HG02798 (cell line): Measurements from ENCODE around the gene HOXD12.

Experiments used
- ATAC-seq: cut with Tn5 transposase; IDR thresholded peaks from one replicate; pipeline ENCODE4 v1.9.1; 2021; ENCODE audit warnings: mild to moderate bottlenecking; ENCODE audit not compliant: unreplicated experiment, poor library complexity

The HOXD12 gene

DNA sequence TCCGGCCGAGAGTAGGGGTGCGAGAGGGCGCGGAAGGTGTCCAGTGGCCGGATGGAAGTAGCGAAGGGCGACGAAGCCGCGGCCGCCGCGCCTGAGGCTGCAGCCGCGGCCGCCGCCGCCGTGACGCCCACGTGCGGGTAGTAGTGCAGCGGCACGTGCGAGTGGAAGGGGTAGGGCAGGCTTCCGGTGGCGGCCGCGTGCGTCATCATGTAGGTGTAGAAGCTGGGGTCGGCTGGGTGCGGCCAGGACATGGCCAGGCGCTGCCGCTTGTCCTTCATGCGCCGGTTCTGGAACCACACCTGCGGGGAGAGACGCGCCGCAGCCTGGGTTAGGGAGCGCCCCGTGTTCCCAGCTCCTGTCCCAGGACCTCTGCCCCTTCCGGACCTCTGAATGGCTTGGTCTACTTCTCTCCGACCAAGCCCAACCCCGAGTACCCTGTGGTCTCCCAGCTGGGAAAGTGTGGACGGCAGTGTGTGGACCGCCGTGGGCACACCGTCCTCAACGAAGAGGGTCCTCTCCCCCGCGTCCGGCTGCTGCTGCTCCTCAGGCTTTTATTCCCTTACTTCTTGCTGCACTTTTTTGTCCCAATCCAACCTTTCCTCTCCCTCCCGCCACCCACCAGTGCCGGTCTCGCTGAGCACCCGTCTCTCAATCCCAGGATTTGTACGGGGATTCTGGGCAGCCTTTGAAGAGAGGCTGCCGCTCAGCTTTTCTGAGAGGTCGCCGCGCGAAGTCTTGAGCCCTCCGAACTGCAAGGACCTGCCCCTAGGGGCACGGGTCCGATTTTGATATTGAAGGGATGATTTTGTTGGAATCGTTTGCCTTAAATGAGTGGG lies 18.8 kb upstream of the HOXD12 start:
- ATAC-seq: no peak

DNA sequence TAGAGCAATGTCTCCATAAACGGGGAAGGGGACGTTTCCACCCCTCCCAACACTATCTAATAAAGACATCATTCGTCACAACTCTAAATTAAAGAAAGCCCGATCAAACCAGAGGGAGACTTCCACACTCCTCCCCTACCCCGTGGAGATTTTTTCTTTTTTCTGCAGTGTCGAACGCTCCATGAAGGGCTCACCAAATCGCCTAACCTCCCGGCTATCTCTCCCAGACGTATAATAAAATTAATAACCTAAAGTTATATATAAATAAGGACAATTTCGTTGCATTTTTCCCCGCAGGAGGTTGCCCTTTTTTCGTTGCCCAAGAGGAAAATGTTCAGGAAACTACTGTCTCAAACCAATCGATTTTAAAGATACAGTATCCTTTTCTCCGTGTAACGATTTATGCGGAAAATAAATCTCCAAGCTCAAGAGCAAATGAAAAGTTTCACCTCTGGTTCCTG lies 18.2 kb upstream of the HOXD12 start:
- ATAC-seq: no peak

- ATAC-seq: no peak
These were observed 17.6 kb upstream of the HOXD12 start for GRCh38 chr2:176081837-176082524.

DNA sequence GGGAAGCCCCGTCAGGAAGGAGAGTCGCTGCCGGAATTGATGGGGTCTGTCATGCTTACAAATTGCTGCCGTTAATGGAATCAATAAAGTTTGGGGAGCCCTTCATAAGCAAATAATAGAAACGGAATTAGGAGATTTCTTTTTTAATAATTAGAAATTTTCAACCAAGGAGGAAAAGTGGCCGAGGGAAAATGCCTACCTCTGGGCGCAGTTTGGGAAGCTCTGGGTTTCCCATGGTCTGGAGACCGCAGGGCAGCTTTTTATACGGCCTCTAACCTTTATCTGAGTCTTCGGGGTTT lies 17.1 kb upstream of the HOXD12 start:
- ATAC-seq: no peak

GRCh38 chr2:176082824-176083751 lies 16.5 kb upstream of the HOXD12 start:
- no peak for ATAC-seq

DNA sequence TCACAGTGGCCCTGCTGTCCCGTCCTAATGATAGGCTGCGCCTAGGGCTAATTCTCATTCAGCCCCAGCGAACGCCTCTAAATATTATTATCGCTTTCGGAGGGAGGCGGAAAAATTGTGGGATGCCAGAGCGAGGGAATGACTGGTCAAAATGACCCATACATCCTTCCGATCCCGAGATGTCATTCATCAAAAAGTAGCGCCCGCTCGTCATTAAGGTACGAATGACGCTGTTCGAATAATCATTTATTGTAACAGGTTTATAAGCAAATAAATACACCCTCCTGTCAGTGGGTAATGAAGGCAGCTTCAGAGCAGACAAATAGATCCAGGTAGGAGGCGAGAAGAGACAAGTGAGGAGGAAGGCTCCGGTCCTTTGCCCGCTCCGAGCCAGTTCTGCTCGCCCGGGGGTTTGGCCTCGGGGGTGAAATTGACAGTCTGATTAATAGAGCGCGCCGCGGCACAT lies 15.8 kb upstream of the HOXD12 start, which contains the start of gene EVX2:
Gene EVX2, minus strand, starts transcription at position 167 of the 466 bp plus-strand sequence. CDS start 186 bp downstream, outside the sequence.
- ATAC-seq: no peak

GRCh38 chr2:176084611-176085119 lies 14.9 kb upstream of the HOXD12 start:
- ATAC-seq: no peak

DNA sequence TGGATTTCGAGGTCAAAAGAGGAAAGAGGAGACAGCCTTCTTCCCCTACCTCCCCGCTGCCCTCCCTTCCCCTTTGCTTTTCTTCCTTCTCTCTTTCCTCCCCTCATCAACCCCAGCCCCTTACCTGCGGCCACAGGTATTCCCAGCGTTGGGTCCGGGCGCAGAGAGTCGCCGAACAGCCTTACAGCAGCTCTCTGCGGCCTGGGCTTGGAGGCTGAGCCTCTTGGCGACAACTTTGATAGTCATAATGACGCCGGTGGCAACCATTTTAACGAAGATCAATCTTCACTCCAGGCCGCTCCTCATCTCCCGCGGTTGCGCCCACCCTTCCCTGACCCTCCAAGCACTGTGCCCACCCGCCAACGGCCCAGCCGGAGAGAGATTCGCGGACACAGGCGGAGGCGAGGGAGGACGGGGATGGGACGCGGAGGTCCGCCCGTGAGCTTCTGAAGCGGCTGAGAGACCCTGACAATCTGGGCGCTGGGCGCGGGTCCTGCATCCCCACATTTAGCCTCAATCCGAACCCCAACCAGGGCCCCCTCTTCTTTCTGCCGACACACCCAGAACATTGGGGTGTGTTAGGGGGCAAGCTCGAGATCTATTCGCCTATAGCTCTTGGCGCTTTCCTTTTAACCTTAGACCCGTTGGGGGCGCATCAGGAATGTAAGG lies 14.3 kb upstream of the HOXD12 start:
- ATAC-seq: no peak

DNA sequence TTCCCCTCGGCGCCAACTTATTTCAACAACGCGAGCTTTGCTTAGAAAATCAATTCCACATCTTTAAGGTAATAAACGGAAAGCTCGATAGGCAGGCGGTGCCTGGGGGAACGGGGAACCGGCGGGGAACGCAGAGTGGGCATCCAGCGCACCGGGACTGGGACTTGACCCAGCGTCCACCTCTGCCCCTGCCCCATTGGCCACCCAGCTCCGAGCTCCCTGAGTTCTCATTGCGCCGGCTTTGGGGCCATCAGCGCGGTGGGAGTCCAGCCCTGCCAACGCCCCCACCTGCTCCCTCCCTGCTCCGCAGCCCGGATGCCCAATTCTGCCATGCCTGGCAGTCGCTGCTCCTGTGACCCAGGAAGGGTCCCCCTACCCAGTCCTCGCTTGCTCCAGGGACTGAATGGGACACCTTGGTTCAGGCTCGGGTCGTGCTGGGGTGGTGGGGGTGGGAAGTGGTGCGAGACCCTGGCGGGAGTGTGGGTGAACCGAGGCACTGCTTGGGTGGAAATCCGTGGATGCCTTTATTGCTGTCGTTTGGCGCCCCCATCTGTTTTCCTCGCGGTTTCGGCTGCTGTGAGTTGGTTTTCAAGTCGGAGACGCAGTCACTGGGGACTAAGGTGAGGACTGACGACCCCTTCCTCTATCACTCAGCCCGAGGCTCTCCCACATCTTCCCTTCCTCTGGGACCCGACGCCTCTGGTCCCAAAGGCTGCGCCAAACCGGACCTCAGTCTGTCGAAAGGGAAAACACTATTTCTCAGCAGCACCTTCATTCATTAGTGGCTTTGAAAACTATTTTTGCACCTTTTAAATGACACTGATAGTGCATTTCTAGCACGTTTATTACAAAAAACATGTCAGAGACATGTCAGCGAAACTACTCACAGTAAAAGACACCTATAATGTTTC lies 13.5 kb upstream of the HOXD12 start:
- ATAC-seq: no peak

- no peak for ATAC-seq
These were observed 12.1 kb upstream of the HOXD12 start for GRCh38 chr2:176087330-176088047.

GRCh38 chr2:176088048-176088936 lies 11.3 kb upstream of the HOXD12 start:
- ATAC-seq: peak; percentile 72

GRCh38 chr2:176088937-176089842 lies 10.4 kb upstream of the HOXD12 start:
- no peak for ATAC-seq

- no peak for ATAC-seq
These were observed 9.7 kb upstream of the HOXD12 start for GRCh38 chr2:176089843-176090395.

GRCh38 chr2:176090862-176091261 lies 8.7 kb upstream of the HOXD12 start:
- no peak for ATAC-seq

DNA sequence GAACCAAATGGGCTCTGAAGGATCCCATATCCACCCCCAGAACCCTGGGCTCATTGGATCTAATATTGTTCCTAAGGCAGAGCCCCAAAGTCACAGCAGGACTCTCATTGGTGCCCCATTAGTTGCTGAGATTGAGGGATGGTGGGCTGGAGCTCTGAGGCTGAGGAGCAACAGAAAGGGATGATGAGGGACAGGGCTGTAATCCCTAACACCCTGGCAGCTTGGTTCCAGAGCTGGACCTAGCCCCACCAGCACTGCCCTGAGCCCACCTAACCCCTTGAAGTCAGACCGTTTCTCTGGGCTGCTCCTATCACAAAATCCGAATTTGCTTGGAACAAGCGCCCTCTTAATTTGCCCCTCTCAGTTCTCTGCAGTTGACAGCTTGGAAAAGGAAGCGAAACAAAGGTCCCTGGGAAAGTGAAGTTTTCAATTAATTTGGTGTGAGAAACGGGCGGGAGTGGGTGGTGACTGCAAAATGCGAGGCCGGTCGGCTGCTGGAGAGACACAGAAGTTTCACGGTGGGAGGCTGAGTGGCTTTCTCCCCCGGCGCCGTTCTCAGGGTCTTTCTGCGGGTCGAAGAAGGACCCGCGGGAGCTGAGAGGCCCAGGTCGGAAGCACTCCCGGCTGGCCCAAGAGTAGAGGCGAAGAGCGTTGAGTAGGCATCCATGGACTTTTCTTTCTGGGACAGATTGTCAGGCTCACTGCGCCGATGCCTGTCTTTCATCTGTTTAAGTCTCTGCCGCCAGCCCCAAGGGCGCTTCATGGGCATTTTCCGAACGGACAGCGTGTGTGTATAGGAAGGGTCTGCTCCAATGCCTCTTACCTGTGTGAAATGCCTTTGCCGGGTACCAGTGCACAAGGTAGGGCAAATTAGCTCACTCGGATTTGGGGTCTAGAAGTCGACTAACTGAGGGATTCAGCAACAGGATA lies 8.0 kb upstream of the HOXD12 start:
- no peak for ATAC-seq
